Tibial nerve (tissue), 4 donors: ENCODE results near the gene CCNY. TPM values are rescaled to one million over a fixed set of nuclear protein-coding genes. Genes with fewer than 3 reads are reported as not detected.
A peak's percentile ranks its signal among the peaks of the same experiment; 100 is the strongest.
"Not testable (repeated sequence)": the region's sequence is repeated elsewhere in the genome, so short reads cannot be mapped to it uniquely, and the experiment has no call there.

Experiments
- DNase-seq, 2 donors: peaks; one replicate each; pipeline ENCODE4 v3.0.0-alpha.2; 2019; ENCODE audit warnings: low spot score in 2 of 2
- H3K27ac ChIP-seq, 4 donors: fragments of 200-600 bp; sonication (generic) in 3 of 4; one replicate each; pipeline ENCODE4 v1.5.1; 2017 to 2019; ENCODE audit warnings: mild to moderate bottlenecking in 1 of 4
- H3K27me3 ChIP-seq, 2 donors: fragments of 200-600 bp; sonication (generic) in 1 of 2; one replicate each; pipeline versions ENCODE4 v1.5.1 to v1.6.0; 2017 to 2019
- H3K36me3 ChIP-seq, 3 donors: fragments of 200-600 bp; sonication (generic); one replicate each; pipeline ENCODE4 v1.5.1; 2018 to 2019
- H3K4me1 ChIP-seq, 4 donors: fragments of 200-600 bp; sonication (generic) in 3 of 4; one replicate each; pipeline ENCODE4 v1.5.1; 2017 to 2019
- H3K4me3 ChIP-seq, 4 donors: fragments of 200-600 bp; sonication (generic) in 3 of 4; one replicate each; pipeline ENCODE4 v1.5.1; 2017 to 2019; ENCODE audit warnings: mild to moderate bottlenecking in 1 of 4, moderate library complexity in 1 of 4
- H3K9me3 ChIP-seq, 4 donors: fragments of 200-600 bp; sonication (generic) in 3 of 4; one replicate each; pipeline ENCODE4 v1.5.1; 2017 to 2019
- EP300 ChIP-seq, 2 donors: sonication (generic); formaldehyde crosslinking; IDR thresholded peaks; one replicate each; pipeline ENCODE4 v1.6.1; 2017; ENCODE audit warnings: antibody characterized with exemption in 2 of 2, mild to moderate bottlenecking in 1 of 2
- POLR2A ChIP-seq, 2 donors: fragments of 450-650 bp; IDR thresholded peaks; one replicate each; pipeline ENCODE4 v1.6.1; 2017; ENCODE audit warnings: antibody characterized with exemption in 2 of 2, mild to moderate bottlenecking in 2 of 2, moderate library complexity in 2 of 2
- WGBS, 2 donors: methylation state at CpG; one replicate each; pipeline ENCODE4 v1.1.5; 2018; 5-methylcytosine and 5-hydroxymethylcytosine counted together
- total RNA-seq, 4 donors: library from RNA; depleted of rRNA; stranded (reverse); fragments of >200 nt; gene quantifications; one replicate each; pipeline ENCODE4 v1.1.0, GENCODE V29; 2016
- TF ChIP-seq, protein P1 (sequence below), 5 experiments: fragments of 200-600 bp in 3 of 5; fragments of 450-650 bp in 2 of 5; sonication (generic) in 3 of 5; IDR thresholded peaks; one replicate each; pipeline ENCODE4 v1.5.1; 2016 to 2019; ENCODE audit warnings: antibody characterized with exemption in 5 of 5, mild to moderate bottlenecking in 3 of 5, moderate library complexity in 2 of 5

The CCNY gene
- total RNA-seq, 4 donors from 2014 or later = 24.3 to 27.6 (median 26.5) TPM

DNA sequence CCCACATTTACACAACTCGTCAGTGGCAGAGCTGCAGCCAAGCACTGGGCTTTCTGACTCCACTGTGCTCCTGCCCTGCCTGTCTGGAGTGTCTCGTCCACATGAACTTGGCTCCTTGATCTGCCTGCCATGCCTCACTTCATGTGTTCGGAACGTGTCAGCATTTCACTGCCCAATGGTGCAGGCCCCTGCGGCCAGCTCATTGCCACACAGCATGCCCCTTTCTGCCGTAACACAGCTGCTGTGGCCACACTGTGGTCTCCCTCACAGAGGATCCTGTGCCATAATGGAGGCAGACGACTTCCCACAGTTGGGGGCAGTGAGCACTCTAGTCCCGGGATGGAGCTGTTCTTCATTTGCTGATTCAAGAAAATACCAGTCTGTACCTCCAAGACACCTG lies 174.6 kb downstream of the CCNY start:
- no peak for DNase-seq
- Histone ChIP-seq H3K4me1 (peaks cover 0 to 11% (median 0%) of the 10 kb centered on the region in 4 donors), H3K27ac (no peak overlapping the region), H3K9me3 (no peaks in the 10 kb centered on the region), H3K4me3 (no peak overlapping the region), H3K36me3 (peaks cover 0 to 6% (median 2%) of the 10 kb centered on the region in 3 donors), H3K27me3 (no peaks in the 10 kb centered on the region)
- TF ChIP-seq EP300 (IDR thresholded peaks at IDR 0.05) = no peak
- WGBS, 2 donors = 96 to 97% methylated on average over 8 of the region's 8 CpGs

DNA sequence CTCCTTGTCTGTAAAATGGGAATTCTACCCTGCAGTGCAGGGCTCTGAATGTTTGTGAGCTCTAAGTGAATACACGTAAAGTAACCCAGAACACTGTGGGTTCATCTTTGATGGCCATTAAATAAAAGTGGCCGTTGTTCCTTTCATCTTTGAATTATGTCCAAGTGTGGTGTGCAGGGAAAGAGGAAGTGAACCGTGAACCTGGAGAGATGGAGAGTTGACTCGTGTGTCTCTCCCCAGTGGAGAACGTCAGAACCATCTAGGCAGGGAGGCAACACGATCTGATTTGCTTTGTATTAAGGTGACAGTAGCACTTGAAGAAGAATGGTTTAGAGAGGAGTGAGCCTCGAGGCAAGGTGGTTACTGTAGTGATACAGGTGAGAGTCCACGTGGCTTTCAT lies 175.3 kb downstream of the CCNY start:
- Histone ChIP-seq H3K27me3 (no peaks in the 10 kb centered on the region), H3K36me3 (peaks cover 0 to 6% (median 2%) of the 10 kb centered on the region in 3 donors), H3K4me3 (no peak overlapping the region), H3K27ac (no peak overlapping the region), H3K9me3 (no peaks in the 10 kb centered on the region), H3K4me1 (peaks cover 0 to 15% (median 0%) of the 10 kb centered on the region in 4 donors)
- 81 to 87% methylated on average over 8 of the region's 8 CpGs for WGBS, 2 donors
- no peak for DNase-seq
- TF ChIP-seq EP300 (IDR thresholded peaks at IDR 0.05) (no peak), POLR2A (IDR thresholded peaks at IDR 0.05) (no peak)
- TF ChIP-seq, protein P1, sequence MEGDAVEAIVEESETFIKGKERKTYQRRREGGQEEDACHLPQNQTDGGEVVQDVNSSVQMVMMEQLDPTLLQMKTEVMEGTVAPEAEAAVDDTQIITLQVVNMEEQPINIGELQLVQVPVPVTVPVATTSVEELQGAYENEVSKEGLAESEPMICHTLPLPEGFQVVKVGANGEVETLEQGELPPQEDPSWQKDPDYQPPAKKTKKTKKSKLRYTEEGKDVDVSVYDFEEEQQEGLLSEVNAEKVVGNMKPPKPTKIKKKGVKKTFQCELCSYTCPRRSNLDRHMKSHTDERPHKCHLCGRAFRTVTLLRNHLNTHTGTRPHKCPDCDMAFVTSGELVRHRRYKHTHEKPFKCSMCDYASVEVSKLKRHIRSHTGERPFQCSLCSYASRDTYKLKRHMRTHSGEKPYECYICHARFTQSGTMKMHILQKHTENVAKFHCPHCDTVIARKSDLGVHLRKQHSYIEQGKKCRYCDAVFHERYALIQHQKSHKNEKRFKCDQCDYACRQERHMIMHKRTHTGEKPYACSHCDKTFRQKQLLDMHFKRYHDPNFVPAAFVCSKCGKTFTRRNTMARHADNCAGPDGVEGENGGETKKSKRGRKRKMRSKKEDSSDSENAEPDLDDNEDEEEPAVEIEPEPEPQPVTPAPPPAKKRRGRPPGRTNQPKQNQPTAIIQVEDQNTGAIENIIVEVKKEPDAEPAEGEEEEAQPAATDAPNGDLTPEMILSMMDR (IDR thresholded peaks at IDR 0.05) = no peak

DNA sequence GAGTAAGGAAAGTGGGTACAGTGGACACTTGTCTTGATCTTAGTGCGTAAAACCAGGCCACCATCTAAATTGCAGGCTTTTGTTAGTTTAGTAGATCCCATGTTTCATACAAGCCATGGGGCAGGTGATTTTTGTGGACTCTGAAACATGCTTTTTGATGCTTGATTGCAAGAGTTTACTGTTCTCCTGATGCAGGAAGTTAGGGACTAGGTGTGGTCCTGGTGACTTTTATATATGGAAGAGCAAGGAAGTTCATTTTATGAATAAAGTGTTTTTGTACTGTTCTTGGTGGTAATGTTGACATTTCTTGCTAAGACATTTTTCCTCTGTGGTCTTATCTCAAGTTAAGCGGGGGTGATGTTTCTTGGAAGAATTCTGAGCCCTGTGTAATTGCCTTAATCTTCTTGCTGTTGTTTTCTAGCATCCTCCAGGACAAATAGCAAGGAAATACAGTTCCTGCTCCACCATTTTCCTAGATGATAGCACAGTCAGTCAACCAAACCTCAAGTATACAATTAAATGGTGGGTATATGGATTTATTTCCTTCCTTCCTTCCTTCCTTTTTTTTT lies 179.9 kb downstream of the CCNY start:
- TF ChIP-seq EP300 (IDR thresholded peaks at IDR 0.05) = no peak
- TF ChIP-seq, protein P1 (IDR thresholded peaks at IDR 0.05) = no peak
- TF ChIP-seq POLR2A (IDR thresholded peaks at IDR 0.05) = no peak
- Histone ChIP-seq H3K9me3 (no peaks in the 10 kb centered on the region), H3K36me3 (peaks cover 0 to 2% (median 0%) of the 10 kb centered on the region in 3 donors), H3K4me1 (peaks cover 0 to 33% (median 0%) of the 10 kb centered on the region in 4 donors), H3K4me3 (no peak overlapping the region), H3K27me3 (no peaks in the 10 kb centered on the region), H3K27ac (no peak overlapping the region)
- 98% methylated on average over 2 of the region's 2 CpGs for WGBS, 2 donors
- no peak for DNase-seq

DNA sequence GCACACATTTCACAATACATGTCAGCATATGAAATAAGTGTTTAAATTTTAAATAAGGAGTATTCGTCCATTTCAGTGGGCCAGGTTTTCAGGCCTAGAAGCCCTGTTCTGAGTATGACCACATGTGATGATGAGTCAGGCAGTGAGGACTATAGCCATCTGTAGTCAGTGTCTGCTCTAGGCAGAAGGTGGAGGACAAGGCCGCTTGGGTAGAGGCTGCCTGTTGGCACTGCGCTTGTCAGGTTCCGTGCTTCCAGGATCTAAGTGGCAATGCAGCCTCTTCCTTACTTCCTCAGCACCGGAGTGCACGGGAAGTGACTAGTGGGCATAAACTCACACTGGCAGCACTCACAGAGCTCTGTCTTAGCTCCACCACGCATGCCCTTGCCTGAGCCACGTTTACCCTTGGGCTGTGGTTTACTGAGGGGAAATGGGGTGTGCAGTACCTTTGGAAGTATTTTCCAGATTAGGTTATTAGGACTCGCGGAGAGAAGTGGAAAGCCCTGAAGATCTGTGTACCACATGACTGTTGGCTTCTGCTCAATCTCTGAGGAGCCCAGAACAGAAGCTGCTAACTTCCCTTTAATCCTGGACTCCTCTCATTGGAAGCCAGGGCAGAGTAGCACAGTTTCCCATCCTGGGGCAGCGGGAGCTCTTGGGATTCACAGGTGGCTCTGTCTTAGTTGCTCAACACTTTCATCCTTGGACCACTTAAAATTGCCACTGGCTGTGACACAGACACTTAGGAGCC lies 181.3 kb downstream of the CCNY start:
- Histone ChIP-seq H3K9me3 (no peaks in the 10 kb centered on the region), H3K27ac (peak overlapping the region in 2 of 4 donors; percentile 43 to 47), H3K4me1 (peaks cover 0 to 33% (median 0%) of the 10 kb centered on the region in 4 donors), H3K4me3 (no peak overlapping the region), H3K36me3 (peaks cover 0 to 7% (median 0%) of the 10 kb centered on the region in 3 donors), H3K27me3 (no peaks in the 10 kb centered on the region)
- WGBS, 2 donors = 80 to 82% methylated on average over 11 of the region's 11 CpGs
- peak in 1 of 2 donors; percentile 7 for DNase-seq
- TF ChIP-seq, protein P1 (IDR thresholded peaks at IDR 0.05) = no peak
- no peak for TF ChIP-seq POLR2A (IDR thresholded peaks at IDR 0.05)
- TF ChIP-seq EP300 (IDR thresholded peaks at IDR 0.05) = no peak

DNA sequence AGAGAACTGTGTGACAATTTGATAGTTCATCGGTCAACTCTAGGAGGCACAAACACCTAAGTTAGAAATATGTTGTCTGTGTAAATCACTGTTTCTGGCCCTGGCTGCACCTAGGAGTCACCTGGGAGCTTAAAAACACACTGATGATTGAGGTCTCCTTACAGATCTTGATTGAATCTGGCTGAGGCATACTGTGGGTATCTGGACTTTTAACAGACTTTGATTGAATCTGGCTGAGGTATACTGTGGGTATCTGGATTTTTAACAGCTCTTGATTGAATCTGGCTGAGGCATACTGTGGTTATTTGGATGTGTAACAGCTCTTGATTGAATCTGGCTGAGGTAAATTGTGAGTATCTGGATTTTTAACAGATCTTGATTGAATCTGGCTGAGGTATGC lies 181.9 kb downstream of the CCNY start:
- not testable (repeated sequence) for DNase-seq, H3K36me3 ChIP-seq, H3K9me3 ChIP-seq, H3K27me3 ChIP-seq, H3K4me3 ChIP-seq
- Histone ChIP-seq H3K4me1 (peaks cover 0 to 33% (median 0%) of the 10 kb centered on the region in 4 donors), H3K27ac (peak overlapping the region in 1 of 4 donors; percentile 43)
- WGBS, 2 donors = 90 to 91% methylated on average over 1 of the region's 1 CpG

DNA sequence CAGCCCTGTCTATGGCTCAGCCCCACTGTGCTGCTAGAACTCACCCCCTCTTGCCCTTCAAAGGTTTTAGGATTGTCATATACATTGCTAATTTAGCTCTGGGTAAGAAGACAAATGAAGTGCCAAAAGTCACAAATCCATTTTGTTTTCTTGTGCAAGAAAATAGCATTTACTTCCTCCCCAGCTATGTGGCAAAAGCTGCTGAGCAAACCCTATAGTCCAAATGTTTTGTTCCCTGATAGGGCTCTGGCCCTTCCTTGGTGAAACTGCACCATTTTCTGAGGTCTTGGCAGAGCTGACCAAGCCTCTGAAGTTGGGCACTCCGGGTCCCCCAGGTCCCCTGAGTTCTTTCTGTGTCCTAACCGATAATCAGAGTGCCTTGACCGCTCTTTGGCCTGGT lies 184.7 kb downstream of the CCNY start:
- Histone ChIP-seq H3K36me3 (peaks cover 0 to 7% (median 0%) of the 10 kb centered on the region in 3 donors), H3K4me1 (peaks cover 0 to 21% (median 0%) of the 10 kb centered on the region in 4 donors), H3K4me3 (no peak overlapping the region), H3K9me3 (no peaks in the 10 kb centered on the region), H3K27ac (no peak overlapping the region), H3K27me3 (no peaks in the 10 kb centered on the region)
- WGBS, 2 donors = 93 to 95% methylated on average over 3 of the region's 3 CpGs
- no peak for DNase-seq
- TF ChIP-seq POLR2A (IDR thresholded peaks at IDR 0.05) (no peak), EP300 (IDR thresholded peaks at IDR 0.05) (no peak)
- TF ChIP-seq, protein P1 (IDR thresholded peaks at IDR 0.05) = no peak
